ENCODE results near the gene BMP3. TPM values are rescaled to one million over a fixed set of nuclear protein-coding genes. Genes with fewer than 3 reads are reported as not detected.

BMP3 gene
- total RNA-seq, 1 experiment from 2014 or later: 0.59 TPM

DNA sequence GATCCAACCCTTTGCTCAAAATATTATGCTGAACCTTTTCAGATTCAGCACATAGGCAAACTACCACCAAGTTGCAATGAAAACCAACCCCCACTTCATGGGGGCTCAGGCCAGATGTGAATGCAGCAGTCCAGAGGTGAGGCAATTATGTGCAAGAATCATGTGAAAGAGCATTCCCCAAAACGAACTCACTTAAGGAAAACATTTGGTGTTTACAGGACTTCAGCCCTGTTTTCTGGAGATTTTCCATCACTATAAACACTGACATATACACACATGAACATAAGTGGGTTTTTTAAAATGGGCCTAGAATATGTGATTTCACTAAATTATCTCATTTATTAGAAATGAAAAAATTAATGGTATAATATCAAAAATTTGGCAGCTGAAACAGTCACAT lies 31.5 kb downstream of the BMP3 start:
- no peak for DNase-seq
- Histone ChIP-seq H3K4me1 (no peaks in the 10 kb centered on the region), H3K9me3 (replicated peaks) (no peaks in the 10 kb centered on the region), H3K27ac (no peak overlapping the region), H3K36me3 (no peaks in the 10 kb centered on the region), H3K27me3 (no peaks in the 10 kb centered on the region), H3K4me3 (no peak overlapping the region)

DNA sequence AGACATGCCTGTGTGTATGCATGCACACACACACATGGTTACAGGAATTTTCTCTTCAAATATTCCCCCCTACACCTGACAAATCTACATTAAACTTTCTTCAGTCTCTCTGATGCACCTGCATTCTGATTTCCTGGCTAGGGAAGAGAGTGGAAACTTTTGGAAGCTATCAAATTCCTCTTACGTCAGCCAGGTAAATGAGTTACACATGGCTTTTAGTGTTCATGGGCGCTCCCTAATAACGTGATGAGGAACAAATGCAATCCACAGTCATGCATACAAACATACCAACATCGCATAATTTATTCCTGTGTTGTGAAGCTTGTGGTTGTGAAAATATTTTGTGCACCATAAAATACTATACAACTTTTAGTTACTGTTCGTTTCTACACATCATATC lies 34.9 kb downstream of the BMP3 start:
- no peak overlapping the region for H3K27ac ChIP-seq
- H3K4me1 ChIP-seq: no peaks in the 10 kb centered on the region
- no peaks in the 10 kb centered on the region for H3K27me3 ChIP-seq
- no peaks in the 10 kb centered on the region for H3K9me3 ChIP-seq (replicated peaks)
- no peak for DNase-seq
- no peaks in the 10 kb centered on the region for H3K36me3 ChIP-seq
- no peak overlapping the region for H3K4me3 ChIP-seq

DNA sequence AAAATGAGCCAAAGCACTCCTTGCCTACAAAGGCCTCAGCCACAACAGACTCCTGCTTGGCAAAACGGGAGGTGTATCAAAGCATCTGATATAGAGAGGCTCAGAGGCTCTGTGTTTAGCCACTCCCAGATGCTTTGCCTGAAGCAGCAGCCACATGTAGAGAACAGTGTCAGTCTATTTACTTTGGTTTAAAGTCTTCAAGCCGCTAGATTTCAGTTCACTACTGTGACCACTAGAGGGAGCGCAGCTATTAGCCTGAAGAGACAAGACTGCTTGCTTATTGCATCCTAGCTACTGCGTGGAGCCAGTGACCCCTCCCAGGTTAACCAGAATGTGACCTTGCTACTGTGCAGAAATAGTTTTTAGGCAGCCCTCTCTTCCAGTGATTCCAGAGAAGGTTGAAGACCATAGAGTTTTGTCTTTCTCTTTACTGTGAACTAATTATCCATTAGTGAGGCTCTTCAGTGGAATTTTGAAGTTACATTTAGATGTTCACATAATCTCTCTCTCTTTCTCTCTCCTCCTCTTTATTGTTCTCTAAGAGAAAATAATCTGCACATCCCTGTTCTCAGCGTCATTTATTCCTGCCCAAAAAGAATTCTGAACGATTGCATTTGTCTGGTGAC lies 39.3 kb downstream of the BMP3 start:
- Histone ChIP-seq H3K36me3 (no peaks in the 10 kb centered on the region), H3K9me3 (replicated peaks) (no peaks in the 10 kb centered on the region), H3K27ac (no peak overlapping the region), H3K27me3 (no peaks in the 10 kb centered on the region), H3K4me1 (no peaks in the 10 kb centered on the region), H3K4me3 (no peak overlapping the region)
- peak; percentile 74 to 94 for DNase-seq

DNA sequence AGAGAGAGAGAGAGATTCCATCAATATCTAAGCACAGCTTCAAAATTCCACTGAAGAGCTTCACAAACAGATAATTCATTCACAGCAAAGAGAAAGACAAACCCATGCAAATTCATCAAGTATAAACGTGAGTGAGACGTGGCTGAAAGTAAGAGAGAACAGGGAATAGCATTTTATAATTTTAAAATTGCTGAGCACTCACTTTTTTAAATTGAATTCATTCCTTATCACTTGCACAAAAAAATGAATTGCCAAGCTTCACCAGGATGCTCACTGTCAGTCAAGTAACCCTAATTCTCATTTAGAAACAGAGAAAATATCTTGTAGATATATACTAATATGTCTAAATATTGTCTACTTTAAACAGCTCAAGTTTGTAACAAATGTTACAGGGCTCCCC lies 40.5 kb downstream of the BMP3 start:
- Histone ChIP-seq H3K36me3 (no peaks in the 10 kb centered on the region), H3K27ac (no peak overlapping the region), H3K9me3 (replicated peaks) (no peaks in the 10 kb centered on the region), H3K4me1 (no peaks in the 10 kb centered on the region), H3K4me3 (no peak overlapping the region), H3K27me3 (no peaks in the 10 kb centered on the region)
- no peak for DNase-seq

DNA sequence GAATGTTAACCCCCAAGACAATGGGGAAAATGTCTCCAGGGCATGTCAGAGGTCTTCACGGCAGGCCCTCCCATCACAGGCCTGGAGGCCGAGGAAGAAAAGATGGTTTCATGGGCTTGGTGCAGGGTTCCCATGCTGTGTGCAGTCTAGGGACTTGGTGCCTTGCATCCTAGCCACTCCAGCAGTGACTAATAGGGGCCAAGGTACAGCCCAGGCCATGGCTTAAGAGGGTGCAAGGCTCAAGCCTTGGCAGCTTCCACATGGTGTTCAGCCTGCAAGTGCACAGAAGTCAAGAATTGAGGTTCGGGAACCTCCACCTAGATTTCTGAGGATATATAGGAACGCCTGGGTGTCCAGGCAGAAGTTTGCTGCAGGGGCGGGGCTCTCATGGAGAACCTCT lies 50.6 kb downstream of the BMP3 start:
- no peaks in the 10 kb centered on the region for H3K36me3 ChIP-seq
- no peaks in the 10 kb centered on the region for H3K9me3 ChIP-seq (replicated peaks)
- DNase-seq: no peak
- no peak overlapping the region for H3K27ac ChIP-seq
- no peak overlapping the region for H3K4me3 ChIP-seq
- no peaks in the 10 kb centered on the region for H3K4me1 ChIP-seq
- 0 out of 2 replicates have a peak, but pooled peaks cover 3% of the 10 kb centered on the region for H3K27me3 ChIP-seq

DNA sequence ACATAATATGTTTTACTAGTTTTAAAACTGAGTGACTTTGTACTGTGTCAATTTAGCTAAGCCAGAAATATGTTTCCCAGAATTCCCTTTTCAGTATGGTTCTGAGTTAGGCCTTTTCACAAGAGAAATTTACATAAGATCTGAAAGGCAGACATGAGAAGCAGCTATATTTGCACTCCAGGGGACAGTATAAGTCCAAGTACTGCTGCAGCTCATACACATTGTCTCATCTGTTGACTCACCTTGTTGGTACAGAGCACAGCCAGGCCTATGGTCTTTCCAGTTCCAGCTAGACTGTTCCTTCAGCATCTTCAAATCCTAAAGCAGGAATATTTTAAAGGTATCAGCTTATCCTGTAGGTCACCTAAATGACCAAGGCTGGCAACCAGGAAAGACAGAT lies 53.5 kb downstream of the BMP3 start:
- no peaks in the 10 kb centered on the region for H3K4me1 ChIP-seq
- no peaks in the 10 kb centered on the region for H3K36me3 ChIP-seq
- no peak for DNase-seq
- no peaks in the 10 kb centered on the region for H3K27me3 ChIP-seq
- no peak overlapping the region for H3K27ac ChIP-seq
- no peaks in the 10 kb centered on the region for H3K9me3 ChIP-seq (replicated peaks)
- no peak overlapping the region for H3K4me3 ChIP-seq

DNA sequence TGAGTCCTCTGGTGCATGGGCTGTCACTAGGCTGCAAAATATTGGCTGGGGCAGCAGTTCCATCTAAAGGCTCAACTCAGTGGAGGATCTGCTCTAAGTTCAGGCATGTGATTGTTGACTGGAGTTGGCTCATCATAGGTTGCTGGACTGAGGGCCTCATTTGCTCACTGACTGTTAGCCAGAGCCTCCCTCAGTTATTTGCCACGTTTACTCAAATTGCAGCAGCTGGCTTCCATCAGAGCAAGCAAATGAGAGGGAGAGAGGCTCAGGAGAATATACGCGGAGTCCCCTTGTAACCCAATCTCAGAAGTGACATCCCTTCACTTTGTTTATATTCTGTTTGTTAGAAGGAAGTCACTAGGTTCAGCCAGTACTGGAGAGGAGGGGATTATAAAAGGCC lies 54.1 kb downstream of the BMP3 start:
- no peak overlapping the region for H3K27ac ChIP-seq
- no peaks in the 10 kb centered on the region for H3K9me3 ChIP-seq (replicated peaks)
- H3K27me3 ChIP-seq: no peaks in the 10 kb centered on the region
- no peak overlapping the region for H3K4me3 ChIP-seq
- H3K36me3 ChIP-seq: no peaks in the 10 kb centered on the region
- DNase-seq: peak; percentile 8 to 39
- no peaks in the 10 kb centered on the region for H3K4me1 ChIP-seq

DNA sequence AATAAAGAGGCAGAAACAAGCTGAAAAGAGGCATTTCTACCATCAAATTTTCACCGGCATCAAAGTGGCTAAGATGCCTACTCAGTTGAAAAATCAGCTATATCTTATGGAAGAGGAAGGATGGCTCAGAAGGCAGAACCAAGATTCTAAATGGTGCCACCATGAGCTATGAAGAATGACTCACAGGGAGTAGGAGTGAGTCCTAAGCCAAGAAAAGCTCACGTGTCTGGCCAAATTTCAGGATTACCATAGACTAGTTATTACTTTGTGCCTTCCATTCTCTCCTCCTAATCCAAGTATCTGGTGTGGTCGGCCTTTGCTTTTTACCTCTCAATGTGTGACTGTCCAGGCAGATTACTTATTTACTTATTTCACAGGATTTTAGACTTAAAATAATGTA lies 54.8 kb downstream of the BMP3 start:
- DNase-seq: no peak
- no peaks in the 10 kb centered on the region for H3K36me3 ChIP-seq

DNA sequence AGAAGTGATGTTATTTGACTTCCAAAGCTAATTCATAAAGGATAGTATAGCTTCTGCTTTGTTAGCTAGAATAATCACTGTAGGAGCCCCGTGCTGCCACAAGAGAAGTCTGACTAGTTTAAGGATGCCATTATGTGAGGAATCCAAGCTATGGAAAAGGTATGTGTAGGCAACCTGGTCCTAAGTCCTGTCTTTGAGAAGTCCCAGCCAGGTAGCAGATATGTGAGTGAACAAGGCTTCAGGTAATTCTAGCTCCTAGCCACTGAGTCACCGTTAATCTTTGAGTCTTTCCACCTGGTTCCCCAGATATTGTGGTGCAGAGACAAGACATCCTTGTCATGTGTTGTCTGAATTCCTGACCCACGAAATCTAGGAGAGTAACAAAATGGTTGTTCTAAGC lies 55.5 kb downstream of the BMP3 start:
- DNase-seq: no peak
- no peaks in the 10 kb centered on the region for H3K9me3 ChIP-seq (replicated peaks)

More for the DNA sequence above, 54.8 kb downstream of the BMP3 start:
- H3K4me3 ChIP-seq: no peak overlapping the region
- H3K4me1 ChIP-seq: no peaks in the 10 kb centered on the region
- no peaks in the 10 kb centered on the region for H3K9me3 ChIP-seq (replicated peaks)
- H3K27ac ChIP-seq: no peak overlapping the region
- no peaks in the 10 kb centered on the region for H3K27me3 ChIP-seq

DNA sequence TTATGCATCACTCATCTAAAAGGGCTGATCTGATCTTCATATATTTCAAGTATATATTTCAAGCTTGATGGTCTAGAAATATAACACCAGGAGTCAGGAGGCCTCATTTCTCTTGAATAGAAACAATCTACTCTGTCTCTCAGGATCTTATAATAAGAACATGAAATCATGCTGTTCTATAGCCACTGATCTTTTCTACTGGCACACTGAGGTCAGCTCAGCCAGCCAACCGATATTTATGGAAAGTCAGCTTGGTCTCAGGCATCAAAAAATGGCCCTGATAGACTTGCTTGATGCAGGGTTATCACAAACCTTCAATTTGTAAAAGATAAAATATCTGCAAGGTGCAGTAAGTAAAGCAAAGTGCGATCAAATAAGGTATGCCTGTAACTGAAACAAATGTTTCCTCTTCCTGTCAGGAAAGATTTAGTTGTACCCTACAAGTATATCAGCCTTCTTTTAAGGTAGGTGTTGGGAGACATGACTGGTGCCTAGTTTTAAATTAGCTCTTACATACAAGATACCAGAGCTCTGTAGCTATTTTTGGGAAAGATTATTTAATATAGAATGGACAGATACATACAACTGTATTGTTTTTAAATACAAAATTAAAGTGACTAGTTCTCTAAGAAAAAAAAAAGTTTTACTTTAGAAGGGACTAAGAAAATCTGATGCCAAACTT lies 63.4 kb downstream of the BMP3 start:
- no peak overlapping the region for H3K27ac ChIP-seq
- no peak overlapping the region for H3K4me3 ChIP-seq
- no peaks in the 10 kb centered on the region for H3K27me3 ChIP-seq
- no peaks in the 10 kb centered on the region for H3K4me1 ChIP-seq
- no peaks in the 10 kb centered on the region for H3K36me3 ChIP-seq
- no peaks in the 10 kb centered on the region for H3K9me3 ChIP-seq (replicated peaks)
- no peak for DNase-seq

More for the DNA sequence above, 55.5 kb downstream of the BMP3 start:
- Histone ChIP-seq H3K27me3 (no peaks in the 10 kb centered on the region), H3K27ac (no peak overlapping the region), H3K4me1 (no peaks in the 10 kb centered on the region), H3K4me3 (no peak overlapping the region), H3K36me3 (no peaks in the 10 kb centered on the region)

DNA sequence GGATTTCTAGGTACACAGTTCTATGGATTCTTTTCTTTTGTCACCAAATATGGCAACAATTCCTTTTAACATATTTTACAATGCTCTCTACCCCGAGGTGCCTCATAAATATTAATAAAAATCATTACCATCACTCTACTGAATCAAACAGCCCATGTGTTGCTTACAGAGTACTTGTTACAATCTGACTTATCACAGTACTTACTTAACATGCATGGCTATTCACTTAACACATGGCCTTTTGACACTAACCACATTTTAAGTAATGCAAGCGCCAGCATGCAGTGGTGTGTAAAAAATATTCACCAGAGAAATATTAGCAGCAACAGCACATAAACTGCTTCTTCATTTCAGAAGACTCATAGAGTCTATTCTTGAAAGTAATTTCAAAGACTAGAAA lies 64.9 kb downstream of the BMP3 start:
- Histone ChIP-seq H3K9me3 (replicated peaks) (no peaks in the 10 kb centered on the region), H3K4me3 (no peak overlapping the region), H3K4me1 (no peaks in the 10 kb centered on the region), H3K27ac (no peak overlapping the region), H3K36me3 (no peaks in the 10 kb centered on the region), H3K27me3 (no peaks in the 10 kb centered on the region)
- no peak for DNase-seq

DNA sequence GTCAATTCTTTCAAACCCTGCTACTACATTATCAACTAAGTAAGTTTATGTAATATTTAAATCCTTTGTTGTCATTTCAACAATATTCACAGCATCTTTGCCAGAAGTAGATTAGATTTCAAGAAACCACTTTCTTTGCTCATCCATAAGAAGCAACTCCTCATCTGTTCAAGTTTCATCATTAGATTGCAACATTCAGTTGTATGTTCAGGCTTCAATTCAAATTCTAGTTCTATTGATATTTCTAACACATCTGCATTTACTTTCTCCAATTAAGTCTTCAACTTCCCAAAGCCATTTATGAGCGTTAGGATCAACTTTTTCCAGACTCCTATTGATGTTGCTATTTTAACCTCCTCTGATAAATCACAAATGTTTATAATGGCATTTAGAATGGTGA lies 66.1 kb downstream of the BMP3 start:
- Histone ChIP-seq H3K27me3 (no peaks in the 10 kb centered on the region), H3K27ac (no peak overlapping the region), H3K9me3 (replicated peaks) (no peaks in the 10 kb centered on the region), H3K36me3 (no peaks in the 10 kb centered on the region), H3K4me1 (no peaks in the 10 kb centered on the region), H3K4me3 (no peak overlapping the region)
- DNase-seq: no peak

DNA sequence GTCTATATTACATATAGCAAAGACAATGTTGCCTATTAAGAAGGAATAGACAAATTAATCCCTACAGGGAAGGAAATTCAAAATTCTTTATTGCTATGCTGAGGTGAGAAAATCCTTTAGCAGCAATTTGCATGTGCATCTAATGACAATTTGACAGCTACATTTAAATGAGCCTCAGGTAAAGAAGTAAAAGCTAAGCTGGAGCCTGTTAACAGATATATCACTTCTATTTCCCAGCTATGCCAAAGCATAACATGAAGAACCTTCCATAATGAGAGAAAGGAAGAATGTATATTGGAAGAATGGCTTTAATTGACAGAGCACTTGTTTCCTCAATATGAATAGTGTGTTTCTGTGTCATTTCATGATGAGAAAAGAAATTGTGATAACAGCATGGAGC lies 71.6 kb downstream of the BMP3 start:
- no peaks in the 10 kb centered on the region; the same call in none of the 2 replicates for H3K27me3 ChIP-seq
- H3K9me3 ChIP-seq (replicated peaks): no peaks in the 10 kb centered on the region
- H3K4me3 ChIP-seq: no peak overlapping the region
- no peaks in the 10 kb centered on the region for H3K36me3 ChIP-seq
- DNase-seq: no peak
- H3K27ac ChIP-seq: no peak overlapping the region
- H3K4me1 ChIP-seq: no peaks in the 10 kb centered on the region

DNA sequence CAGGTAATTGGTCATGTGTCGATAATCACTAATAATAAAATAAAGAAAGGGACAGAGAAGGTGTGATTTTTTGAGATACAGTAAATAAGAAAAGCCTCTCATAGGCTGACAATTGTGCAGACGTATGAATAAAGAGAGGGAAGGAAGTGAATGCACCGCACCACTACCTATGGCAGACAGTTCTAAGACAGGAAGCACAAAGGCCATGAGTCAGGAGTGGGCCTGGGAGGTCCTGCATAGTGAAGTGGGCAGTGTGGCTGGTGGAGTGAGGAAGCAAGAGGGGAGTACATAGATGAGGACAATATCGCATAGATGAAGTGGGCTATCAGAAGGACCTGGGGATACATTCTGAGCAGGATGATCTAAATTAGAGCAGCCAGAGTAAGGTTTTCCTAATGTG lies 75.6 kb downstream of the BMP3 start:
- no peak for DNase-seq
- Histone ChIP-seq H3K9me3 (replicated peaks) (no peaks in the 10 kb centered on the region), H3K27me3 (no peaks in the 10 kb centered on the region; the same call in none of the 2 replicates), H3K27ac (no peak overlapping the region), H3K36me3 (no peaks in the 10 kb centered on the region), H3K4me1 (no peaks in the 10 kb centered on the region), H3K4me3 (no peak overlapping the region)
